ENCODE results near the gene TAOK3. TPM values are rescaled to one million over a fixed set of nuclear protein-coding genes. Genes with fewer than 3 reads are reported as not detected.
A peak's percentile ranks its signal among the peaks of the same experiment; 100 is the strongest.

The TAOK3 gene
- total and polyA plus RNA-seq, 9 of the 15 experiments (the other 6 are each of a cell fraction or from before 2014, with no cell fraction given) = 24.3 to 83.5 (median 47.1) TPM

GRCh38 chr12:118376089-118377020 lies 3.6 kb upstream of the TAOK3 start, which contains the start of gene SUDS3 (continued):
- TF ChIP-seq ILK (tag; IDR thresholded peaks at IDR 0.05; ENCODE audit: borderline replicate concordance, low read depth) (no peak), SMARCB1 (IDR thresholded peaks at IDR 0.05; ENCODE audit: insufficient read length, low read depth) (no peak), WHSC1 (IDR thresholded peaks at IDR 0.05; ENCODE audit: low read length) (no peak), NR4A1 (CRISPR knock-in tag; IDR thresholded peaks at IDR 0.05) (no peak), NR4A1 (tag; IDR thresholded peaks at IDR 0.05) (0 out of 2 replicates have a peak, but pooled peaks have one; percentile 49), RREB1 (CRISPR knock-in tag; IDR thresholded peaks at IDR 0.05) (no peak), ZNF146 (CRISPR knock-in tag; IDR thresholded peaks at IDR 0.05; ENCODE audit: unreplicated experiment) (no peak), HMGN3 (IDR thresholded peaks at IDR 0.05; ENCODE audit: borderline replicate concordance, extremely low read depth, insufficient read length, low read depth, low read length) (peak; percentile 46), PTBP1 (IDR thresholded peaks at IDR 0.05; ENCODE audit: low read depth, low read length) (no peak), CBFA2T2 (conservative IDR thresholded peaks at IDR 0.05) (no peak), ZNF347 (CRISPR knock-in tag; IDR thresholded peaks at IDR 0.05; ENCODE audit: low read depth) (no peak), CREB5 (CRISPR knock-in tag; IDR thresholded peaks at IDR 0.05) (no peak), PRDM10 (IDR thresholded peaks at IDR 0.05; ENCODE audit: partially characterized antibody) (no peak), CBX5 (IDR thresholded peaks at IDR 0.05; ENCODE audit: borderline replicate concordance, low read depth) (no peak), GTF2F1 (IDR thresholded peaks at IDR 0.05; ENCODE audit: low read depth, low read length) (no peak), SIN3A (IDR thresholded peaks at IDR 0.05; ENCODE audit: borderline replicate concordance in 2 of 2, control insufficient read depth in 1 of 2, low read depth in 2 of 2, low read length in 2 of 2) (peak; percentile 83 to 95; a peak in 3 of 4 replicates)

Data from K562 (cell line).